Epithelial cell of umbilical artery (primary cell): ENCODE data around the gene MAN2A2. TPM values are rescaled to one million over a fixed set of nuclear protein-coding genes. Genes with fewer than 3 reads are reported as not detected.

Experiments used
- total RNA-seq: library from RNA; depleted of rRNA; stranded (reverse); fragments of >200 nt; gene quantifications from 2 replicates; pipeline ENCODE4 v1.2.3, GENCODE V29; 2014

Gene MAN2A2
- 14.0 TPM in 2 replicates for total RNA-seq

DNA sequence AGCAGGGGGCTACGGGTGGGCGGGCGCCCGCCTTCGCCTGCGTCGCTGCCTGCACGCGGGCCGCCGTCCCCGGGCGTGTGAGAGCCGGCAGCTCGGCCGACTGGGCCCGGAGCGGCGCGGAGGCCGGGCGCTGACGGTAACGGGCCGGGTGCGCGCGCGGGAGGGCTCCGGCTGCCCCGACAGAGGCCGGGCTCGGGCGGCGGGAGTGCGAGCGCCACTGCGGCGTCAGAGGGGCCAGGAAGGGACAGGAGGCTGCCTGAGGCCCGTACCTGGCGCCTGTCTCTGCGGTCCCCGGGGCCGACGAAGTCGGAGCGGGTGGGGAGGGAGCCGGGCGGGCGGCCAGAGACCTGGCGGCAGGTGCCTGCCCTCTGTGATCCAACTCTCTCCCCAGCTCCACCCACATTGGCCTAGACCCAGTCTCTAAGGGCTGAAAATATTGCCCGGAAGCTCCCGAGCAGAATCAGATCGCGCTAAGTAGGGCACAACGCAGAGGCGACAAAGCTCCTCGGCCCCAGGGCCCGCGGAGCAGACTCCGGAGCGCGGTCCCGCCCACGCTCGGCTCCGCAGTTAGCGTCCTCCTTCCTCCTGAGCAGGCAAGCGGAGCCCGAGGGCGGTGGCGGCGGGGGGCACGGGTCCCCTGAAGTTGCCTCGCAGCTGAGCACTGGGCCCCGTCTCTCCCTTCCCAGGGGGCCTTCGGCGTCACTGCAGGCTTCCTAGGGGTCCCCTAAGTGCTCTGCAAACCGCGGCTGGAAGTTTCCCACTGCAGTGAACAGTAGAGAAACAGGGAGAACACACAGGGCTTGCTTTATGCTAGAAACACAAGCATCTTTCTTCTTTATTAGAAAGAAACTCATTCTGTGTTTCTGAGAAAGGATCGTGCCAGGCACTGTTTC, at the start of gene MAN2A2:
MAN2A2 (plus strand) TSS at position 463 of the 893 bp plus-strand sequence. CDS start 906 bp downstream, outside the sequence.

DNA sequence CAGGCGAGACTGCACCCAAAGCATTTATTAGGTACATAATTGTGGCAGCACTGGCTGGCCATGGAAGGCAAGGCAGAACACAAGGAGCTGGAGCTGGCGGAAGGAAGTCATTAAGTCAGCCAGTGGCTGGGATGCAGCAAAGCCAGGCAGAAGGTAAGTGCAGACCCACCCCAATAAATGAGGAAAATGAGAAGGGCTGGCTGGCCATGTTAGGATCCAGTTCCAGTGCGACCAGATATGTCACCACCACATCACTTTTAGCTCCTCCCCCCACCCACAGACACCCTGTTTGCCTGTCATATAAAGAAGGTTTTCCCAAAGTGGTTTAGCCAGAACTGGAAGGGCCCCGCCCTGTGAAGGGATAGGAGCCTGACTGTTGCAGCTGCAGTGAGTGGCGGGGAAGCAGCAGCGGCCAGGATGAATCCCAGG, 34.8 kb upstream of the MAN2A2 start, which contains the start of gene FURIN:
FURIN (plus strand) TSS at position 328 of the 429 bp plus-strand sequence. CDS start 7,153 bp downstream, outside the sequence.

DNA sequence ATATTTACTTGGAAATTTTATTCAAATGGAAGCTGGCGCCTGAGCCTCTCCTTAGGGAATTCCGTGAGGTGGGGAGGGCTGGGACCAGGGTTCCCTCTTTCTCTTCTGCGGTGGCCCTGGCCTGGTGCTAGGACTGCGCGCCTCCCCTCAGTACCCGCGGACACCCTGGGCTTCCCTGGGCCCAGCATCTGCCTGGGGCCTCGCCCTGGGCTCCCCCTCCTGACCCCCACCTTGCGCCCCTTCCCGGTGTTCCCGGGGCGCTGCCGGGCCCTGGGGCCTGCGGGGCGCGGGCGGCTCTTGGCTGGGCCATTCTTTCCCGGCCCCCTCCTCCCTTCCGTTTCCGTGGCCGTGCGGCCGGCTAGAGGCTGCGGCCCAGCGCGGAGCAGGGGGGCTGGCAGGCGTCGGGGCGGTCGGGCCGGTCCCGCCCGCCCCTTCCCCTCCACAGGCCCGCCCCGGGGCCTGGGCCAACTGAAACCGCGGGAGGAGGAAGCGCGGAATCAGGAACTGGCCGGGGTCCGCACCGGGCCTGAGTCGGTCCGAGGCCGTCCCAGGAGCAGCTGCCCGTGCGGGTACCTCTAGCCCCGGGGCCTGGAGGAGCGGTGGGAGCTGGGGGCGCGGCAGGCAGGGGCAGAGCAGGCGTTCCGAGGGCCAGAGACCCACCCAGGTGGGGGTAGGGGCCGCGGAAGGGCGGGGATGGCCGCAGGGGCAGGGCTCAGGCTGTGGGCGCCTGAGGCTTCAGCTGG, 19.0 kb upstream of the MAN2A2 start, which contains the start of gene FES:
FES (plus strand) TSS at position 529 of the 743 bp plus-strand sequence. CDS start 542 bp downstream, outside the sequence.

DNA sequence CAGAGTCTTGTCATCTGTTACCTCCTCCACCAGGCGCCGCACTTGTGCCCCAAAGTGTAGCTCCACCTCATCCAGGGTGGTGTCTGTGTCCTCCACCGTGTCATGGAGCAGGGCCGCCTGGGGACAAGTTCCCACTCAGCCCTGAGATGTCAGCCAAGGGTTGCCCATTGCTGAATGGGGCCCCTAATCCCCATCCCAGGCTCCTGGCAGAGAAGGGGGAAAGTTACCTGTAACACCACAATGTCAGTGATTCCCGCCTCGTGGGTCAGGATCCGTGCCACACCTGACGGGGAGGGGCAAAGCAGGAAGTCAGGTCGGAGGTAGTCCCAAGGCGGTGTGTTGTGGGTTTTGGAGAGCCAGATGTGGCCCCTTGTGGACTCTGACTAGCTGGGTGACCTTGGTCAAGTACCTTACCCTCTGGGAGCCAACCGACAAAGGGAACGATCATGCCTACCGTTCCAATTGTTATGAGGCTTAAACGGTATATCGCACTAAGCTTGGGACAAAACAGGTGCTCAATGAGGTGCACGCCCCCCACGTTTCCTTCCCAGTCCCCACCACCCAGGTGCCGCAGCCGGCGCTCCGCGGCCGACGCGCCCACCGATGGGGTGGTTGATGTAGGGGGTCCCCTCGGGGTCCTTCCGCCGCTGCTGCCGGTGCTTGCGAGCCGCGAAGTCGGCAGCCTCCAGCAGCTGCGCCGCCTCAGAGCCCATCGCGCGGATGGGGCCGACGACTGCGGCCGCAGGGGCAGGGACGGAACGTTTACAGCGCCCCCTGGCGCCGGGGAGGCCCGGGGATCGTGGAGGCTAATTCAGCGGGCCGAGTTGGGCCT, 28.9 kb downstream of the MAN2A2 start, which contains the start of gene HDDC3:
HDDC3 (minus strand) TSS at position 722 of the 832 bp plus-strand sequence; CDS start at position 713, 9 bp downstream.

DNA sequence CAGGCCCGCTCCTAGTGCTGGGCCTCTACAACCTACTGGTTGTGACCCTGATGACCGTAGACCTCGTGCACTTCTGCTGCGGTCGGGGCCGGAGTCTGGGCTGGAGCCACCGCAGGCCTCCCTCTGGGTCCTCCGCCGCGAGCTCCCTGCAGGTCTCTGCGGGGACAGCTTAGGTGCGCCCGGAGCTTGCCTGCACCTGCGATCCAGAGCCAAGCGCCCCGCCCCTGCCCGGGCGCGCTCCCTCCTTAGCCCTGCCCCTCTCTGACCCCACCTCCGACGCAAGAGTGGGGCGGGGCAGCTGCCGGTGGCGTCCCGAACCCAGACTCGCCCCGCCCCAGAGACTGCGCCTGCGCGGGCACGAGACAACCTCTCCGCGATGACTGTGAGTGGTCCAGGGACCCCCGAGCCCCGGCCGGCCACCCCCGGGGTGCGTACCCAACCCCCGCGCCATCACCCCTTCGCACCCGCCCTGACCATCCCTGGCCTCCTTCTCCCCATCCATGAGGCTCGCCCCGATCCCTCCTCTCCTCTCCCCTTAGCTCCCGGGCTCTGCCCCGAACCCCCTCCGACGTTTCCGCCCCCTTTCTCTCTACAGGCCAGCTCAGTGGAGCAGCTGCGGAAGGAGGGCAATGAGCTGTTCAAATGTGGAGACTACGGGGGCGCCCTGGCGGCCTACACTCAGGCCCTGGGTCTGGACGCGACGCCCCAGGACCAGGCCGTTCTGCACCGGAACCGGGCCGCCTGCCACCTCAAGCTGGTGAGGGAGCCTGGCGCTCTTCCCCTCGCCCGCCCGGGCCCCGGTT, 32.0 kb downstream of the MAN2A2 start, which contains the start of gene UNC45A:
UNC45A (plus strand) TSS at position 337 of the 803 bp plus-strand sequence; CDS start at position 377, 40 bp downstream.

DNA sequence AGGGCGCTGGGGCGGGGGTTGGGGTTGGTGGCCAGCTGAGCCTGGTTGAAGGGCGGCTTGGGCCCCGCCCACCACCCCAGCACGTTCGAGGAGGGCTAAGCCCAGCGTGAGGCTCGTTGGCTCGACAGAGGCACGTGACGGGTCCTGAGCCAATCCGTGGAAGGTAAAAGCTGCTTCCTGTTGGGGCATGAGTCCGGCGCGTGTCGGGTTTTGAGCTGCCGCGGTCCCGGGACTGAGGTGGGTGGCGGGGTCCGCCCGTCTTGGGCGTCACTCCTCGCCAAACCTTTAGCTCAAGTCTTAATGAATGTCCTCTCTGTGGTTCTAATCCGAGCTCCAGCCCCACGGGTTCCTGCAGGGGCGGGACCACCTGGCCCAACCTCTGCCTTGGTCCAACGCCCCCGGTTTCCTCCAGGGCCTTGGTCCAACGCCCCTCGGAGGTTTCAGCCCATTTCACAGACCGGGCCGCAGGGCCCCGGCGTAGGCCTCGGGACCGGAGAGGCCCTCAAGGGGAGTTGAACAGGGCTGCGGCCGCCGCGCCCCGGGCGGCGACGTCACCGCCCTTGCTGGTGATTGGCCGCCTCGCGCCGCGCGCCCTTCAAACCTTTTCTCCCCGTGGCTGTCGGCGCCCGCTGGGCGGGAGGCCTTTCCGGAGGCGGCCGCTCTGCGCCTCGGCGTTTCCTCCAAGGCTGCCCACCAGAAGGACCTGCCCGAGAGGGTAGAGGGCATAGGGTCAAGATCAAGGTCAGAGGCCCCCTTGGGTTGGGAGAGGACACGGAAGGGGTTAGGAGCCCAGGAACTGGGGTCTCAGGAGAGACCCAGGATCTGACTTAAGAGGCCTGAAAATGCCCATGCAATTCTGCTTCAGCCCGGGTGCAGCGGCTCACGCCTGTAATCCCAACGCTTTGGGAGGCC, 51.9 kb downstream of the MAN2A2 start, which contains the start of gene RCCD1:
RCCD1 (plus strand) TSS at position 173 of the 912 bp plus-strand sequence. CDS start 1,851 bp downstream, outside the sequence.

Other genes with a start within 250 kb of the MAN2A2 start
- gene BLM, start 186.0 kb upstream of the MAN2A2 start, total RNA-seq: 6.5 and 7.3 TPM in 2 replicates
- 56.8 and 90.3 TPM in 2 replicates for gene FURIN, start 34.7 kb upstream of the MAN2A2 start, total RNA-seq
- 73.4 and 103 TPM in 2 replicates for gene FES, start 18.8 kb upstream of the MAN2A2 start, total RNA-seq
- gene HDDC3, start 29.2 kb downstream of the MAN2A2 start, total RNA-seq: 17.5 and 22.9 TPM in 2 replicates
- 119 and 151 TPM in 2 replicates for gene UNC45A, start 32.0 kb downstream of the MAN2A2 start, total RNA-seq
- gene RCCD1, start 51.6 kb downstream of the MAN2A2 start, total RNA-seq: 8.8 and 12.5 TPM in 2 replicates
- 160 and 204 TPM in 2 replicates for gene PRC1, start 91.2 kb downstream of the MAN2A2 start, total RNA-seq
- gene VPS33B, start 119.3 kb downstream of the MAN2A2 start, total RNA-seq: 8.8 and 12.7 TPM in 2 replicates
- not detected in 2 replicates for gene SV2B, start 197.0 kb downstream of the MAN2A2 start, total RNA-seq